Vagina (tissue), 2 donors: Measurements from ENCODE around the gene LLCFC1.

Experiments
- CTCF ChIP-seq, 3 experiments: fragments of 450-650 bp in 2 of 3; fragments of 200-600 bp in 1 of 3; sonication (generic) in 1 of 3; IDR thresholded peaks; one replicate each; pipeline ENCODE4 v1.5.1; 2017 to 2019; ENCODE audit warnings: antibody characterized with exemption in 3 of 3, mild to moderate bottlenecking in 2 of 3, moderate library complexity in 2 of 3
- POLR2AphosphoS5 ChIP-seq, 2 donors: sonication (generic); formaldehyde crosslinking; IDR thresholded peaks; one replicate each; pipeline ENCODE4 v1.9.0; 2017; ENCODE audit warnings: antibody characterized with exemption in 2 of 2, mild to moderate bottlenecking in 2 of 2, low read depth in 1 of 2; ENCODE audit not compliant: insufficient read depth in 1 of 2

- no peak for TF ChIP-seq POLR2AphosphoS5 (IDR thresholded peaks at IDR 0.05; ENCODE audit: insufficient read depth in 1 of 2, low read depth in 1 of 2)
- no peak for TF ChIP-seq CTCF (IDR thresholded peaks at IDR 0.05)
Measured at GRCh38 chr7:142916508-142916907, 22.8 kb upstream of the LLCFC1 start.
